ENCODE results near the gene LRRC41.
"Not testable (repeated sequence)": the region's sequence is repeated elsewhere in the genome, so short reads cannot be mapped to it uniquely, and the experiment has no call there.

- not testable (repeated sequence) for TF ChIP-seq CTCF (conservative IDR thresholded peaks at IDR 0.05; ENCODE audit: low read length); EZH2phosphoT487 (IDR thresholded peaks at IDR 0.05; ENCODE audit: borderline replicate concordance, low read depth, low read length)
Measured at GRCh38 chr1:46322191-46322590, 18.8 kb upstream of the LRRC41 start.

Data from OCI-LY7 (cell line).